Kidney (tissue), 14 donors: ENCODE results near the gene ARL13B. TPM values are rescaled to one million over a fixed set of nuclear protein-coding genes. Genes with fewer than 3 reads are reported as not detected.

ENCODE experiments used
- DNase-seq, 5 donors: peaks; one replicate each; pipeline ENCODE4 v3.0.0-alpha.2; 2013 to 2020
- FAIRE-seq: peaks from 2 replicates; lab custom pipeline; 2012; peaks lifted over from hg19 to GRCh38; lab: Jason Lieb, UNC
- H3K27ac ChIP-seq, 2 donors: one replicate each; pipeline ENCODE4 v1.7.0; 2013; ENCODE audit warnings: low read depth in 2 of 2, low read length in 2 of 2, inconsistent platforms in 1 of 2
- H3K27me3 ChIP-seq: one replicate; pipeline ENCODE4 v1.7.1; 2013; ENCODE audit warnings: low read length, inconsistent platforms; ENCODE audit not compliant: control insufficient read depth, insufficient read depth
- H3K36me3 ChIP-seq, 3 donors: one replicate each; pipeline versions ENCODE4 v1.7.0 to v1.7.1; 2013; ENCODE audit warnings: low read length in 3 of 3, control low read depth in 1 of 3, inconsistent platforms in 1 of 3; ENCODE audit not compliant: insufficient read depth in 3 of 3, control insufficient read depth in 2 of 3
- H3K4me1 ChIP-seq, 3 donors: one replicate each; pipeline versions ENCODE4 v1.7.0 to v1.7.1; 2013; ENCODE audit warnings: low read length in 3 of 3, inconsistent platforms in 1 of 3, low read depth in 1 of 3; ENCODE audit not compliant: control insufficient read depth in 2 of 3, insufficient read depth in 2 of 3
- H3K4me3 ChIP-seq, 3 donors: one replicate each; pipeline versions ENCODE4 v1.7.0 to v1.8.1; 2013; ENCODE audit warnings: low read length in 3 of 3, control low read depth in 1 of 3, inconsistent platforms in 1 of 3
- H3K9ac ChIP-seq, 3 donors: one replicate each; pipeline versions ENCODE4 v1.7.0 to v1.7.1; 2013; ENCODE audit warnings: low read length in 3 of 3, control low read depth in 1 of 3, inconsistent platforms in 1 of 3
- H3K9me3 ChIP-seq, 3 donors: one replicate each; pipeline versions ENCODE4 v1.7.0 to v1.7.1; 2013; ENCODE audit warnings: low read length in 3 of 3, control low read depth in 1 of 3, inconsistent platforms in 1 of 3; ENCODE audit not compliant: control insufficient read depth in 2 of 3, insufficient read depth in 1 of 3
- intact Hi-C: fragments of 100-400 bp; cut with DNase I; formaldehyde crosslinking; loops from one replicate; pipeline ENCODE4 v1.11.1; 2022
- polyA plus RNA-seq: library from polyadenylated mRNA; stranded (reverse); fragments of 350-450 nt; fragmentation: Illumina TruSeq; extraction: RNeasy Lipid Tissue Mini Kit (QIAGEN cat#74804); gene quantifications from one replicate; pipeline ENCODE4 v1.2.3, GENCODE V29; 2014; ENCODE audit warnings: low read depth, low replicate concordance; ENCODE audit not compliant: insufficient read depth
- total RNA-seq: library from RNA; stranded (reverse); fragmentation: NEBNext Ultra II Directional; extraction: Animal tissue kit (Norgen Biotek cat#: 25700); gene quantifications from one replicate; pipeline ENCODE4 v1.2.1, GENCODE V29; 2021
- TF ChIP-seq, protein P1 (sequence below): IDR thresholded peaks from 3 replicates; pipeline ENCODE4 v1.5.1; 2012; ENCODE audit warnings: mild to moderate bottlenecking, moderate library complexity, borderline replicate concordance; ENCODE audit not compliant: insufficient read depth; ENCODE audit errors: extremely low read depth
- donor health status: control.
- donor health status: control.
- donor health status: control.
- donor health status: control.
- donor health status: control.
- donor health status: DM: yes; HTN: yes; CAD: no.
- donor health status: Normal renal cell carcinoma (clear cell type).

ARL13B gene
- total and polyA plus RNA-seq, 2 donors from 2014 or later: 4.1 to 12.5 TPM

GRCh38 chr3:94046533-94046932 lies 66.6 kb downstream of the ARL13B start:
- Histone ChIP-seq H3K27ac (no peak overlapping the region), H3K4me1 (no peaks in the 10 kb centered on the region), H3K4me3 (no peak overlapping the region), H3K36me3 (no peaks in the 10 kb centered on the region), H3K9me3 (no peaks in the 10 kb centered on the region), H3K27me3 (no peaks in the 10 kb centered on the region), H3K9ac (no peak overlapping the region)
- TF ChIP-seq, protein P1, sequence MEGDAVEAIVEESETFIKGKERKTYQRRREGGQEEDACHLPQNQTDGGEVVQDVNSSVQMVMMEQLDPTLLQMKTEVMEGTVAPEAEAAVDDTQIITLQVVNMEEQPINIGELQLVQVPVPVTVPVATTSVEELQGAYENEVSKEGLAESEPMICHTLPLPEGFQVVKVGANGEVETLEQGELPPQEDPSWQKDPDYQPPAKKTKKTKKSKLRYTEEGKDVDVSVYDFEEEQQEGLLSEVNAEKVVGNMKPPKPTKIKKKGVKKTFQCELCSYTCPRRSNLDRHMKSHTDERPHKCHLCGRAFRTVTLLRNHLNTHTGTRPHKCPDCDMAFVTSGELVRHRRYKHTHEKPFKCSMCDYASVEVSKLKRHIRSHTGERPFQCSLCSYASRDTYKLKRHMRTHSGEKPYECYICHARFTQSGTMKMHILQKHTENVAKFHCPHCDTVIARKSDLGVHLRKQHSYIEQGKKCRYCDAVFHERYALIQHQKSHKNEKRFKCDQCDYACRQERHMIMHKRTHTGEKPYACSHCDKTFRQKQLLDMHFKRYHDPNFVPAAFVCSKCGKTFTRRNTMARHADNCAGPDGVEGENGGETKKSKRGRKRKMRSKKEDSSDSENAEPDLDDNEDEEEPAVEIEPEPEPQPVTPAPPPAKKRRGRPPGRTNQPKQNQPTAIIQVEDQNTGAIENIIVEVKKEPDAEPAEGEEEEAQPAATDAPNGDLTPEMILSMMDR: no peak
- FAIRE-seq: no peak
- DNase-seq: no peak
- intact Hi-C loops: no loop called here

- FAIRE-seq (no peak), DNase-seq (no peak)
- no peaks in the 10 kb centered on the region for H3K27me3 ChIP-seq
- H3K36me3 ChIP-seq: no peaks in the 10 kb centered on the region
- no peaks in the 10 kb centered on the region for H3K9me3 ChIP-seq
- H3K9ac ChIP-seq: no peak overlapping the region
- H3K27ac ChIP-seq: no peak overlapping the region
- intact Hi-C loops: no loop called here
- TF ChIP-seq, protein P1: no peak
- no peaks in the 10 kb centered on the region for H3K4me1 ChIP-seq
- H3K4me3 ChIP-seq: no peak overlapping the region
Observed at GRCh38 chr3:94049267-94049666, 69.3 kb downstream of the ARL13B start.

GRCh38 chr3:94050546-94050945 lies 70.6 kb downstream of the ARL13B start:
- Histone ChIP-seq H3K4me3 (no peak overlapping the region), H3K9ac (no peak overlapping the region), H3K36me3 (no peaks in the 10 kb centered on the region), H3K27me3 (no peaks in the 10 kb centered on the region), H3K27ac (no peak overlapping the region), H3K9me3 (no peaks in the 10 kb centered on the region), H3K4me1 (no peaks in the 10 kb centered on the region)
- FAIRE-seq (no peak), DNase-seq (no peak)
- intact Hi-C loops: no loop called here
- TF ChIP-seq, protein P1: no peak

DNA sequence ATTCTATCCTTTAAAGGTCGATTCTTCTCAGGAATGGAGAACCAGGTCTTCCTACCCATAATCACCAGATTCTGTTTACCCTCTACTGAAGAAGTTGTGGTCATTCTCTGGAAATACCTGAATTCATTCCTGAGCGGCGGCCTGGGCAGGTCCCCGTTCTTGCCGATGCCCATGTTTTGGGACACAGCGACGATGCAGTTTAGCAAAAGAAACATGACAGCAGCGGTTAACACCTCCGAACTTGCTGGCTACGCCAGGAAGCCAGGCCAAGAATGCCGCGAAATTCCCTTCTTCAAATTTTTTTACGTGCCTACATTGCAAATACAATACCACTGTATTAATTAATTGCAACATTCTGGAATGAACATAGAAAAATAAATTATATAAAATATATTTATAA lies 81.3 kb downstream of the ARL13B start:
- Histone ChIP-seq H3K27me3 (no peaks in the 10 kb centered on the region), H3K9me3 (no peaks in the 10 kb centered on the region), H3K27ac (no peak overlapping the region), H3K4me1 (peaks cover 0 to 4% (median 3%) of the 10 kb centered on the region in 3 donors), H3K9ac (no peak overlapping the region), H3K4me3 (no peak overlapping the region), H3K36me3 (no peaks in the 10 kb centered on the region)
- intact Hi-C loops: no loop called here
- TF ChIP-seq, protein P1: no peak
- DNase-seq (no peak), FAIRE-seq (no peak)
